HG02981 (cell line): ENCODE data around the gene ECPAS.
"Not testable (repeated sequence)": the region's sequence is repeated elsewhere in the genome, so short reads cannot be mapped to it uniquely, and the experiment has no call there.

Experiments used
- ATAC-seq: cut with Tn5 transposase; IDR thresholded peaks from one replicate; pipeline ENCODE4 v1.9.1; 2021; ENCODE audit warnings: mild to moderate bottlenecking, moderate library complexity; ENCODE audit not compliant: unreplicated experiment

The ECPAS gene

DNA sequence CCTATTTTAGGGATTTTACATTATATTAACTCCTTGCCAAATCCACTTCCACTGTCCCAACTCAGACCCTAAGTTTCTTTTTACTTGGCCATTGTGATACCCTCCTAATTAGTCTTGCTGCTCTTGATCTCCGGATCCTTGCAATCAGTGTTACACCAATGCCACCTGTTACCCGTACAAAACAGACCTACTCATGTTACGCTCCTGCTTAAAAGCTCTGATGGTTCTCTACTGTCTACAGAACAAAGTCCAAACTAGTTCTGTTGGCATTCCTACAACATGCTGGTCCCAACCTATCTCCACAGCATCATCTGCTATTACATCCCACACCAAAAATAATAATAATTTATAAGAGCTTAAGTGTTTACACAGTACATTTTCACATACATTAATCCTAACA lies 9.8 kb downstream of the ECPAS start:
- ATAC-seq = no peak

- ATAC-seq = no peak
Observed at GRCh38 chr9:111467778-111468367, 16.3 kb downstream of the ECPAS start.

DNA sequence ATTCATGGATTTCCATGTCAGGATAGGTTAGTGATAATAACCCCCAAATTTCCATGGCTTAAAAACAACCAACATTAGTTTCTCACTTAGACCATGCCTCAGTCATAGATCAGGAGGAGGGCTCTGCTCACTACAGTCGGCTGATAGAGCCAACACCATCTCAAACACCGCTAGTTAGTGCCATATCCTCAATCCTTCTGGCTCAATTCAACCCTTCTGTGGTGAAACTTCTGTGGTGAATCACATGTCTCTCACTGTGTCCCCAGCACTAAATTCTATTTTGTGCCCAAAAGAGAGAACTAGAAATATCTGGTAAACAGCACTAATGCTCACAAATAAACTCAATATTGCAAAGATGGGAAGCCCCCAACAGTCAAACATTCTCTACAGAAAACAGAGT lies 21.1 kb downstream of the ECPAS start:
- no peak for ATAC-seq

- no peak for ATAC-seq
Observed at GRCh38 chr9:111458139-111459009, 25.8 kb downstream of the ECPAS start.

DNA sequence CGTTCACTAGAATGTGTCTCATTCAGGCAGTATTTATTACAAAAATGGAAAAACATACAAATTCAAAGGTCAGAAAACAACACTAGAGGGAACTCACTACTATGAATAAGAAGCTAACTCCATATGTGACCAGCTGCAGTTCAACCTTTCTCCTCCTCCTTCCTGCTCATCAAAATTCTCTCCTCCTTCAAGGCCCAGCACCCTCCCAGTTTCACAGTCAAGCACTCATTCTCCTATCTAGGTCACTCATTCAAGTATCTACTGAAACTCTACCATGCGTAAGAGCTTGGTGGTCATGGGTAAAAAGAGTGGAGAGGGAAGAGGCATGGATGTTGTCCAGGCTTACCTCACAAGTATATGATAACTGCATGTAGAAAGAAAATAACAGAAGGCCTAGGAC lies 27.7 kb downstream of the ECPAS start:
- no peak for ATAC-seq

GRCh38 chr9:111455638-111456037 lies 28.5 kb downstream of the ECPAS start:
- ATAC-seq = no peak

DNA sequence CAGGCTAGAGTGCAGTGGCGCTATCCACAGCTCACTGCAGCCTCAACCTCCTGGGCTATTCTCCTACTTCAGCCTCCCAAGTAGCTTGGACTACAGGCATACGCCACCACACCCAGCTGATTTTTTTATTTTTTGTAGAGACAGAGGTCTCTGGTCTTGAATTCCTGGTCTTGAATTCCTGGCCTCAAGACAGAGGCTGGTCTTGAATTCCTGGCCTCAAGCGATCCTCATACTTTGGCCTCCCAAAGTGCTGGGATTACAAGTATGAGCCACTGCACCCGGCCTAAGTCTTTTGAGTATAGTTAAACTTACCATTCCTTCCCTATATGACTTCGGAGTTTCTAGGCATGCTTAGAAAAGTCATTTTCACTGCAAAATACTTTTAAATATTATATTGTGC lies 29.4 kb downstream of the ECPAS start:
- ATAC-seq = no peak

DNA sequence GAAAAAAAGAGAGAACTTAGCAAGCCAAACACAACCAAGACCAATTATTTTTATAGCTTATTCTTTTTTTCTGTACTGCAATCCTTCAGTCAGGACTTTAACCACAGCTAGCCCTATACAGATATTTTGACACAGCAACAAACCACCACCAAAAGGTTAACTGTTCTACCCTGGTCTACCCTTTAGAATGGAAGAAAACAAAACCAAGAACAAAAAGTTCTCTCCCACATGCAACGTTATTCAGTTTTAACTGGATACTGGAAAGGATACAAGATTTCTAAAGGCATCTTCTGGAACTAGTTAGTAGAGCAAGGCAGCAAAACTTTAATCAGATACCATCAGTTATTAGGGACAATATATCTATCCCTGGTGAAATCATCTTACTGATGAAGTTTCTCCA lies 32.6 kb downstream of the ECPAS start:
- ATAC-seq = no peak

- ATAC-seq = no peak
Observed at GRCh38 chr9:111450124-111450523, 34.1 kb downstream of the ECPAS start.

- no peak for ATAC-seq
Observed at GRCh38 chr9:111449705-111450104, 34.5 kb downstream of the ECPAS start.

GRCh38 chr9:111445799-111446198 lies 38.4 kb downstream of the ECPAS start:
- ATAC-seq = not testable (repeated sequence)

GRCh38 chr9:111443454-111443853 lies 40.7 kb downstream of the ECPAS start:
- no peak for ATAC-seq

- ATAC-seq = no peak
Observed at GRCh38 chr9:111442360-111443027, 41.7 kb downstream of the ECPAS start.

- ATAC-seq = no peak
Observed at GRCh38 chr9:111440226-111440625, 44.0 kb downstream of the ECPAS start.

GRCh38 chr9:111438541-111439235 lies 45.5 kb downstream of the ECPAS start:
- ATAC-seq = no peak

DNA sequence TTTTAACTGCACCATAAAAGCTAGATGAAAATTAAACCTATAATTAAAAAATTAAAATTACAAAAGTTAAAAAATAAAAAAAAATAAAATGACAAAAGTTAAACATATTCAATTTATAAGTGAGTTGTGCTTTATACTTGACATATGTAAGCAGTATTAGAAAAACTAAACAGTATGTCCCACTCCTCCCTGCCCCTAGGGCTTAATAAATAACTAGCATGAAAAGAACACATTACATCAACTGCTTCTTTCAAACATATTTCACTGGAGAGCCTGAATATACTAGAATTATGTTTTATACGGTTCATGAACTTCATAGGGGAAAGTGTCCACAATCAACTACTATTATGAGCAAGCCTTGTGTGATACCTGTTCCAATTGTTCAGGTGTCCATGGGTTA lies 47.6 kb downstream of the ECPAS start:
- no peak for ATAC-seq

DNA sequence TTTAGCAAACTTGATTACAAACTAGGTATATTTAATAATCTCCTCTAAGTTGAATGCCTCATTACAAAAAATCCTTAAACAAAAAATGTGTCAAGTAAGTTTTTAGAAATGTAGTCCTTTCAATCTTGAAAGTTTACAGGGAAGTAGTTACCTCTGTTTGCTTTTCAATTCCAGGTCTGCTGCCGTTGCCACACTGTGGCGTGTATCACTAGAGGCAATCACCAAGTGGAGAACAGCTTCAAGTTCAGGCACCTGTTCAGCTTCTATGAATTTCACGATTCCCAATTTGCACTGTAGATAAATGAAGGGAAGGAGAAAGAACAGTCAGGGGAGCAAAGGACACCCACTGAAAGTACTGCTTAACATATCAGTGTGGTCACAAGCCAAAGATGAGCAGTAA lies 51.1 kb downstream of the ECPAS start:
- no peak for ATAC-seq

- ATAC-seq = no peak
Observed at GRCh38 chr9:111431684-111432083, 52.5 kb downstream of the ECPAS start.

- no peak for ATAC-seq
Observed at GRCh38 chr9:111429175-111429574, 55.0 kb downstream of the ECPAS start.

GRCh38 chr9:111427186-111427585 lies 57.0 kb downstream of the ECPAS start:
- no peak for ATAC-seq

GRCh38 chr9:111423389-111423788 lies 60.8 kb downstream of the ECPAS start:
- no peak for ATAC-seq
